MG63 (cell line): ENCODE results near the gene MOB2. TPM values are rescaled to one million over a fixed set of nuclear protein-coding genes. Genes with fewer than 3 reads are reported as not detected.

Source experiments
- DNase-seq: peaks from one replicate; pipeline ENCODE4 v3.0.0-alpha.2; 2020
- H3K27me3 ChIP-seq: fragments of 250-450 bp; sonication (Bioruptor Pico); 2 replicates; pipeline ENCODE4 v1.5.1; 2020; ENCODE audit warnings: mild to moderate bottlenecking, moderate library complexity
- H3K36me3 ChIP-seq: fragments of 250-450 bp; sonication (Bioruptor Pico); 2 replicates; pipeline ENCODE4 v1.5.1; 2020; ENCODE audit warnings: mild to moderate bottlenecking, moderate library complexity
- H3K4me3 ChIP-seq: fragments of 250-450 bp; sonication (Bioruptor Pico); 2 replicates; pipeline ENCODE4 v1.5.1; 2020; ENCODE audit warnings: mild to moderate bottlenecking, moderate library complexity
- H3K9me3 ChIP-seq: fragments of 250-450 bp; sonication (Bioruptor Pico); 2 replicates; pipeline ENCODE4 v1.5.1; 2020; ENCODE audit warnings: mild to moderate bottlenecking, moderate library complexity
- total RNA-seq: library from RNA; depleted of rRNA; stranded (reverse); fragments of >200 nt; shearing (Covaris generic); gene quantifications from 2 replicates; pipeline ENCODE4 v1.2.3, GENCODE V29; 2014; ENCODE audit warnings: low replicate concordance

Gene MOB2
- total RNA-seq, 1 experiment from 2014 or later, result 34.2 TPM

DNA sequence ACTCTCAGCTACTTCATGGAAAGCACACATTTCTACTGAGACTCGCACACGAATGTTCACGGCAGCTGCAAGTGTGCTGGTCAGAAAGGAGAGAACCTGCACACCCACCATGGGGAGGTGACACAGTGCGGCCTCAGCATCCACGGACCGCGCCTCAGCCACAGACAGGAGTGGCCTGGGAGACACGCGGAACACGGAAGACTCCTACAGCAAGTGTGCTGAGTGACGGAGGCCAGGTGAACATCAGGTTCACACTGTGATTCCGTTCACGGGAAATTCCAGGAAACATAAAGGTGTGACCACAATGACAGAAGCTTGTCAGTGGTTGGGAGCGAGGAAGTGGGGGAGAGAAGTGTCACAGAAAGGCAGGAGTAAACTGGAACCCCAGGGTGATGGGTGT is 13.3 kb upstream of the MOB2 start:
- Histone ChIP-seq H3K4me3 (no peak overlapping the region), H3K36me3 (no peaks in the 10 kb centered on the region), H3K9me3 (0 out of 2 replicates have a peak, but pooled peaks cover 2% of the 10 kb centered on the region), H3K27me3 (no peaks in the 10 kb centered on the region)
- no peak for DNase-seq

DNA sequence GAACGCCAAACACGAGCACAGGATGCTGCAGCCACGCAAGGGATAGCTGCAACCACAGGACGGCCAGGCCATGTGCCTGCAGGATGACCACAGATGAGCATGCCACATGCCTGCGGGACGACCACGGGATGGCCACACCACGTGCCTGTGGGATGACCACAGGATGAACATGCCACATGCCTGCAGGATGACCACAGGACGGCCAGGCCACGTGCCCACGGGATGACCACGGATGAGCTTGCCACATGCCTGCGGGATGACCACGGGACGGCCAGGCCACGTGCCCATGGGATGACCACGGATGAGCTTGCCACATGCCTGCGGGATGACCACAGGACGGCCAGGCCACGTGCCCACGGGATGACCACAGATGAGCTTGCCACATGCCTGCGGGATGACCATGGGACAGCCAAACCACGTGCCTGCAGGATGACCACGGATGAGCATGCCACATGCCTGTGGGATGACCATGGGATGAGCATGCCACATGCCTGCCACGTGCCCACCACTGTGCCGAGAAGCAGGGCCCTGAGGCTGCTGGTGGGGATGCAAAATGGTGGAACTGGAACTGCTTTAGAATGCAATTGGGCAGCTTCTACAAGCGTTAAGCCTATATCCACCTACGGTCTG is 12.8 kb upstream of the MOB2 start:
- Histone ChIP-seq H3K4me3 (no peak overlapping the region), H3K36me3 (no peaks in the 10 kb centered on the region), H3K9me3 (0 out of 2 replicates have a peak, but pooled peaks cover 6% of the 10 kb centered on the region), H3K27me3 (no peaks in the 10 kb centered on the region)
- no peak for DNase-seq

DNA sequence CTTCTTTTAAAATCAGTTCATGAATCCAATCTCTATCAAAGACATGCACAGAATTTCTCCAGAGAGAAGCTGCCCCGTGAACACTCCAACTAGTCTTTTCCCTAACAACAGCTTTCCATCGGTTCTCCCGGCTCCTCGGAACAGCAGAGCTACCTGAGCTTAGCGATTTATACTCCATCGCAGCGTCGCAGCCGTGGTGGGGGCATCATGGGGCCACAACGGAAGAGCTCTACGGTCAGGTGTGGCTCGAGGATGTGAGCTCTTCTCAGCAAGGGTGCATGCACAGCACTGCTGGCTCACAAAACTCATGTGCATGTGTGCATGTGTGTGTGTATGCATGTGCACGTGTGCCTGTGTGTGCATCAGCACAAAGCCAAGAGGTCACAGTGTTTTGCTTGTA is 11.7 kb upstream of the MOB2 start:
- Histone ChIP-seq H3K27me3 (no peaks in the 10 kb centered on the region), H3K9me3 (peaks cover 14% of the 10 kb centered on the region; the same call in 1 of the 2 replicates), H3K4me3 (no peak overlapping the region), H3K36me3 (no peaks in the 10 kb centered on the region)
- DNase-seq, result no peak

DNA sequence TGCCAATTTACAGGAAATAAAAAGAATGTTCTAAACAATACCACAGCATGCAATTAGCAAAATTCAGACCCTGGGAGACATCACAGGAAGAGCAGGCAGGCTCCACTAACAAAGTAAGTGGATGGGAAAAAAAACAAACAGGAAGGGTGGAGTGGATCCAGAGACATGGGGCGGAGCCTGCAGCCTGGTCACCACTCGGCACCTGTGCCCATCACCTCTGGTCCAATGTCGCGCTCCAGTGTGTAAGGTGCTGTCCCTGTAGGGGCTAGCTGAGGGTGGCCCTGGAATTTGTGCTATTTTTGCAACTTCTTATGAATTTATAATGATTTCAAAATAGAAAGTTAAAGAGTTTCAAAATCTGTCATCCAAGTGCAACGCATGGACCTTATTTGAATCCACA is 11.0 kb upstream of the MOB2 start:
- Histone ChIP-seq H3K36me3 (no peaks in the 10 kb centered on the region), H3K27me3 (no peaks in the 10 kb centered on the region), H3K9me3 (peaks cover 14% of the 10 kb centered on the region; the same call in 1 of the 2 replicates), H3K4me3 (no peak overlapping the region)
- DNase-seq, result no peak

DNA sequence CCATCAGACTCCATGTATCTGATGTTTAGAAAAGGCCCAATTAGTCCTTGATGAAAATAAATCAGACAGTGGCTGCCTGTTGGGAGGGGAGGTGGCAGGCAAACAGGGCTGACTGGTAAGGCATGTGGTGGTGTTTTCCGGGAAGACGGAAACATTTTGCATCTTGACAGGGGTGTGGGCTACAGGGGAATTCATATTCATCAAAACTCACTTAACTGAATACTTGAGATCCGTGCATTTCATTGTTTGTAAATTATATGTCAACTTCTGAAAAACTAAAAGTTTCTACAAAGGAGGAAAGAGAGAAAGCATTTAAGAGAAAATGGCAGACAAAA is 10.1 kb upstream of the MOB2 start:
- peaks cover 14% of the 10 kb centered on the region; the same call in 1 of the 2 replicates for H3K9me3 ChIP-seq
- H3K4me3 ChIP-seq, result no peak overlapping the region
- no peaks in the 10 kb centered on the region for H3K36me3 ChIP-seq
- no peaks in the 10 kb centered on the region for H3K27me3 ChIP-seq
- no peak for DNase-seq

DNA sequence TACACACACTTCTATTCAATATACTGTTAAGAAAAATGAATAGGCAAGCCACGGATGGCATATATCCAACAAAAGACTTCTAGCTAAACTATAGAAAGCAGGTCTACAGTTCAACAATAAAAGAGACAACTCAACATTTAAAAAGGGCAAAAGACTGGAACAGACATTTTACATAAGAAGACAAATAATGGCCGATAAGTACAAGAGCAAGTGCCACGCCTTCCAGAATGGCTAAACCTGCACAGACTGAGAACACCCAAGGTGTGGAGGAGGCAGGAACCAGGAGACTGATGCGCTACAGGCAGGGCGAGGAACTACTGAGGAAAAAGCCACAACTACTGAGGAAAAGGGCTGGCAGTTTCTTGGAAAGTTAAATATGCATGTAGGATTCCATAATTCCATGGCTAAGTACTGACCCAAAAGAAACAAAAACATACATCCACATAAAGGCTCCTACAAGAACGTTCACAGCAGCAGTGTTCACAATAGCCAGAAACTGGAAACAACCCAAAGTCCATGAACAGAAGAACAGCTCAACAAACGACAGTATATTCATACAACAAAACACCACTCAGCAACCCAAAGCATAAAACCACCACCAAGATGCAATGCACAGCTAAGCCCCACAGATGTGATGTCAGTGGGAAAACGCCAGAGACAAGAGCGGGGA is 9.6 kb upstream of the MOB2 start:
- H3K9me3 ChIP-seq, result peaks cover 14% of the 10 kb centered on the region; the same call in 1 of the 2 replicates
- no peak for DNase-seq
- no peak overlapping the region for H3K4me3 ChIP-seq
- H3K36me3 ChIP-seq, result no peaks in the 10 kb centered on the region
- no peaks in the 10 kb centered on the region for H3K27me3 ChIP-seq

DNA sequence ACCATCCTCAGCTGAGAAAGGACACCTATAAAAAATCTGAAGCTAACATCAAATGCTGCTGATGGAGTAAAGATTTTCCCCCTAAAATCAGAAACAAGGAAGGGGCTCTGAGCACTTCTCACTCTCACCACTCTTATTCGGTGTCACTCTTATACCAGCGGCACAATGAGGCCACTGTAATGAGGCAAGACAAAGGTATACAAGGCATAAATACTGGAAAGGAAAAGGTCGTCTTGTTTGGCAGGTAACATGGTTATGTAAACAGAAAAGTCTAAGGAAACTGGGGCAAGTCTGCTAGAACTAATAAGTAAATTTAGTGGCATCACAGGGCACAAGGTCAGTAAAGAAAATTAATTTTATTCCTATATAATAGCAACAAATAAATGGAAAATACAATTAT is 8.1 kb upstream of the MOB2 start:
- H3K9me3 ChIP-seq, result peaks cover 14% of the 10 kb centered on the region; the same call in 1 of the 2 replicates
- DNase-seq, result no peak
- no peaks in the 10 kb centered on the region for H3K36me3 ChIP-seq
- no peaks in the 10 kb centered on the region for H3K27me3 ChIP-seq
- no peak overlapping the region for H3K4me3 ChIP-seq

DNA sequence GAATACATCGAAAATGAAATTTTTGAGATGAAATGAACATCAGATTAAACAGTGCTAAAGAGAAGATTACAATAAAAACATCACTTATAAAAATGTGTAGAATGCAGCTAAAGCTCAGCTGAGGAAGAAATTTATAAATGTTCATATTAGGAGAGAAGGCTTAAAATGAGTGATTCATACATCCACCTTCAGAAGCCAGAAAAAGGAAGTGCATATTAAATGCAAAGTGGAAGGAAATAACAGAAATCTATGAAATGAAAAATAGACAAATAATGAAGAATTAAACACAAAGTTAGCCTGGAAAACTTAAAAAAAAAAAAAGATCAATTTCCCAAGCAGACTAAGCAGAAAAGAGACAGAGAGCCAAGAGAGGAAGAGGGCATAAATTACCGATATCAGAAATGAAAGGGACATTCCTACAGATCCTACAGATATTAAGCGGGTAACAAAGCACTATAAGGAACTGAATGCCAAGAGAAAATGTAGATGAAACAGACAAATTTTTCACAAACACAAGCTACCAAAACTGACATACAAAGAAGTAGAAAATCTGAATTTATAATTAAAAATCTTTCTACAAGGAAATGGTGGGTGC is 7.2 kb upstream of the MOB2 start:
- DNase-seq, result no peak

DNA sequence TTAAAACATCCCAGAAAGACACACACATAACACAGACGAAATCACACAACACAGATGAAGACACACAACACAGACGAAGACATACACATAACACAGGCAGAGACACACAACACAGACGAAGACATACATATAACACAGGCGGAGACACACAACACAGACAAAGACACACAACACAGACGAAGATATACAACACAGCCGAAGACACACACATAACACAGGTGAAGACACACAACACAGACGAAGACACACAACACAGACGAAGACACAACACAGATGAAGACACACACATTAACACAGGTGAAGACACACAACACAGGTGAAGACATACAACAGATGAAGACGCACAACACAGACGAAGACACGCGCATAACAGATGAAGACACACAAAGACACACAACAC is 4.8 kb upstream of the MOB2 start:
- no peaks in the 10 kb centered on the region for H3K27me3 ChIP-seq
- H3K4me3 ChIP-seq, result no peak overlapping the region
- peaks cover 14% of the 10 kb centered on the region; the same call in 1 of the 2 replicates for H3K9me3 ChIP-seq
- no peaks in the 10 kb centered on the region for H3K36me3 ChIP-seq
- no peak for DNase-seq

More for the DNA sequence above, 7.2 kb upstream of the MOB2 start:
- peaks cover 14% of the 10 kb centered on the region; the same call in 1 of the 2 replicates for H3K9me3 ChIP-seq
- H3K36me3 ChIP-seq, result no peaks in the 10 kb centered on the region
- H3K27me3 ChIP-seq, result no peaks in the 10 kb centered on the region
- H3K4me3 ChIP-seq, result no peak overlapping the region

DNA sequence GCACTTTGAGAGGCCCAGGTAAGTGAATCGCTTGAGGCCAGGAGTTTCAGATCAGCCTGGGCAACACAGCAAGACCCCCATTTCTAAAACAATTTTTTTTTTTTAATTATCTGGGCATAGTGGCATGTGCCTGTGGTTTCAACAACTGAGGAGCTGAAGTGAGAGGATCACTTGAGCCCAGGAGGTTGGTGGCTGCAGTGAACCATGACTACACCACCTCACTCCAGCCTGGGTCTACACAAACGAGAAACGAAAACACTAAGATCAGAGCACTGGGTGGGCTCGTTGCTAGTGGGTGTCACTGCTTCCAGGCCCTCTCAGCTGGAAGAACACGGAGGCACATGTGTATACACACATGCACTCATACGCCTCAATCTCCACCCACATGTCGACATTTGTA is 4.1 kb upstream of the MOB2 start:
- no peak for DNase-seq
- H3K9me3 ChIP-seq, result peaks cover 14% of the 10 kb centered on the region; the same call in 1 of the 2 replicates
- H3K4me3 ChIP-seq, result no peak overlapping the region
- no peaks in the 10 kb centered on the region for H3K27me3 ChIP-seq
- H3K36me3 ChIP-seq, result no peaks in the 10 kb centered on the region

DNA sequence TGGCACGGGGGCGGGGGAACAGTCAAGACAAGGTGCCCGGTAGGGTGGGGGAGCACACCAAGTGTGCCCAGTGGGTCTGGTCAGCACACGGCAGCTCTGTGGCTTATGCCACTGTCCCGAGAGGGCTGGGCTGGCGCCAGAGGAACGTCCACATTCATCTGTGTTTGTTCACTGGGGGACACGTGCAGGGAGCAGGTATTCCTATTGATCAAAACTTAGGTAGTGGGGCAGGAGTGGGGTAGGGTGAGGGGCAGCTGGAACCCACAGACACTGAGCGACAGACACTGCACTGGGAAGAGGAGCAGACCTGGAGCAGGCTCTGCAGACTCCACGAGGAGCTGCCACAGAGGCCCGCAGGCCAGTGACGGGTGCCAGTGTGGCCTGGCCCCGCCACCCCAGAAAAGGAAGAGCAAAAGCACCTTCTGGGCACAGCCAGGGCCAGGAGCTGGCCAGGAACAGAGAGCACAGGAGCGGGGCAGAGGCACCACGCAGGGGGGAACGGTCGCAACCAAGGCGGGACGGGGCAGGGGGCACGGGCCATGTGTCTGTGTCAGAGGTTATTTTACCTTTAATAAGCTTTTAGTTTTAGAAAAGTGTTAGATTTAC is 2.1 kb upstream of the MOB2 start:
- Histone ChIP-seq H3K36me3 (no peaks in the 10 kb centered on the region), H3K4me3 (no peak overlapping the region), H3K27me3 (no peaks in the 10 kb centered on the region), H3K9me3 (peaks cover 3% of the 10 kb centered on the region; the same call in 1 of the 2 replicates)
- no peak for DNase-seq

DNA sequence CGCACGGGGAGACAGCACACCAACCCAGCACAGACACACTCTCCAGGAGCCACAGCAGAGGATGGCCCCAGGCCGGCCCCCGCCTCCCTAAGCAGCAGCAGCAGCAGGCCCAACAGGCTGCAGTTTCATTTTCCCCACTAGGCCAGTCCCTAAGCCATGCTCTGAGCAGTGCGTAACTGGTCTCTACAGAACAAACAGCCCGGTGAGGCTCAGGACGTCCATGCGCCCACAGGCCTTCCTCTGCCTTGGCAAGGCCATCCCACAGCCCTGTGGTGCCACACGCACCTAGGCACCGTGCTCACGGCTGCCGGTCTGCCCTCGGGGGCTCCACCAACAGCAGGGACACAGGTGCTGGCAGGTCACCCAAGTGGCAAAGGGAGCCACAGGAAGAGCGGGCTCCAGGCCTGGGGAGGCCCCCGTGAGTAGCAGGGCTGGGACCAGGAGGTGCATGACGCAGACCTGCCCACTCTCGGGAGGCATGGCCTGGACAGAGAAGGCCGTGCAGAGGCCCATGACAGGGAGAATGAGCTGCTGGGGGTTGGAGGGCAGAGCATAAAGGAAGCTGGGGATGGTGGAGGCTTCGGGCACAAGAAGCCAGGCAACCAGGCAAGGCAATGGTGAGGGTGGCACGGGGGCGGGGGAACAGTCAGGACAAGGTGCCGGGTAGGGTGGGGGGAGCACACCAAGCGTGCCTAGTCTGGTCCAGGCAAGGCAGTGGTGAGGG is 1.4 kb upstream of the MOB2 start:
- Histone ChIP-seq H3K36me3 (no peaks in the 10 kb centered on the region), H3K27me3 (no peaks in the 10 kb centered on the region), H3K9me3 (no peaks in the 10 kb centered on the region), H3K4me3 (no peak overlapping the region)
- DNase-seq, result no peak

DNA sequence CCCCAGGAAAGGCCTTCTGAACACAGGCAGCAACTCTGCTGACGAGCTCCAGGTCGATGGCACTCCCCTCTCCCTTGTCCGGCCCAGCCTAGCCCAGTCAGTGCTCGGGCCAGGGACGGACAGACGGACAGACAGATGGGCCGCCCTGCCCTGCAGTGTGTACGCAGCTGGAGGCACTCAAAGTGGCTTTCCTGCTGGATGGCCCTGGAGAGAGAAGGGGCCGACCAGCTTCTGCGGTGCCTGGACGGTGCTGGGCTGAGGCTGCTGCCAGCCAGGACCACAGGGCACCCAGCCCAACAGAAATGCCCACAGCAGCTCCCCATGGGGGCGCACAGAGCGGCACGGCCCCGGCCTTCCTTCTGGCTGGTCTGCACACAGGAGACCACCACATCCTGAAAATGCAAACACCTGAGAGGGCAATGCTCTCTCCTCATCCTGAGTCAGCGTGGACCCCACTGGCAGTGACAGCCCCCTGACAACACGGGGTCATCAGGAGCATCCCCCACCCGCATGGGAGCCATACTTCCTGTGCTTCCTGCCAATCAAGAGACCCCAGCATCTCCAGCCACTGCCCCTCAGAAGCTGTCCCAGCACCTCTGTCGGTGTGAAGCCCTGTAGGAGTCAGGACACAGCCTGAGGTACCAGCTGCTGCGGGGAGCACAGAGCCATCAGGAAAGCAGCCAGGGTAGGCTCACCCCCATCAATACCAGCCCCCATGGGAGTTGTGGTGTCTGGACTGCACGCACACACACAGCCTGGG is 692 bp upstream of the MOB2 start:
- Histone ChIP-seq H3K4me3 (no peak overlapping the region), H3K9me3 (no peaks in the 10 kb centered on the region), H3K27me3 (no peaks in the 10 kb centered on the region), H3K36me3 (no peaks in the 10 kb centered on the region)
- DNase-seq, result no peak

DNA sequence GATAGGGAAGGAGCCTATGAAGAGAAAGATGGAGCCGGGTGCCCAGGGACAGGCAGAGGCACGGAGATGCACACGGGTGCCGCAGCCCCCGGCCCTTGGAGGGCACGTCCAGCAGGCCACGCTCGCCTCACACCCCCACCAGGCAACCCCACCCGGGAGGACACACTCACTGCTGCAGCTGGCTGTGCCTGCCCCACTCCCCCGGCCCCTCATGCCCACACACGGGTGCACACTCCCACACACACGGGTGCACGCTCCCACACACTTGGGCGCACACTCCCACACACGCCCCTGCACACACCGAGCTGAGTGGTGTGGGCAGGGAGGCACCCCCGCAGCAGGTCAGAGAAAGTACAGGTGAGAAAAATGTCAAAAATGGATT is 1.1 kb downstream of the MOB2 start:
- Histone ChIP-seq H3K9me3 (no peaks in the 10 kb centered on the region), H3K4me3 (no peak overlapping the region), H3K36me3 (no peaks in the 10 kb centered on the region), H3K27me3 (no peaks in the 10 kb centered on the region)
- DNase-seq, result no peak

DNA sequence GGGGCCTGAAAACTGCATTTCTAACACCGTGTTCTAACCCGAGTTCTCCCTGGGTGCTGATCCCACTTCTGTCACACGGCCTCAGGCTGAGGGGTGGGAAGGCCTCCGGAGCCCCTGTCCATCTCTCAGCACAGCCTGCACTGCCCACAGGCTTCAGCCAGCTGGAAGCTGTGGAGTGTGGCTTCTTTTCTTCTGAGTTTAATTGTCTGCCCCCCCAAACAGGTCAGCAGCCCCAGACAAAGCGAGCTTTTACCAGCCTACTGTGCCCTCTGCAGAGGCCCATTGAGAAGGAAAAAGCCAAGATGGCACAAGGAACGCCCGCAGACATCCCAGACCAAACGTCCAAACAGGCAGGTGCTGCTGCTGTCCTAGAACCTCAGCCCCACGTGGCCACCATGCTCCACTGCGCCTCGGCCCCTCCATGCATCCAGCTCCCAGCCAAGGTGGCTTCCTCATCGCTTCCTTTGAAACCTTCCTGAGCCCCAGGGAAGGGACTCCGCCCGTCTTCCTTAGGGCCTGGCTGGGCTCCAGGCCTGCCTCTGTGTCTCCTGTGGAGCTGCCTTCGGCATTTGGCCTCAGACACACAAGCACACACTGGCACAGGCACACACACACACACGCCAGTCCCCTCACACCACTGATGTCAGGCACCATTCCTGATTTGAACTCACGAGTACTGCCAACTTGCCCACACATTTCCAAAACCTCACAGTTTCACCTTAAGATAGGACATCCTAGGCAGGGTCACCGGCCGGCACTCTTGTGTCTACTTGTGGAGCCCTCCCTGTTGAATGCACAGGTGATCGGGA is 1.7 kb downstream of the MOB2 start:
- Histone ChIP-seq H3K9me3 (no peaks in the 10 kb centered on the region), H3K36me3 (no peaks in the 10 kb centered on the region), H3K4me3 (no peak overlapping the region), H3K27me3 (no peaks in the 10 kb centered on the region)
- no peak for DNase-seq
